Common myeloid progenitor, CD34-positive (primary cell): ENCODE data around the gene CTBS.
A peak's percentile ranks its signal among the peaks of the same experiment; 100 is the strongest.

Experiments used
- CTCF ChIA-PET: fragments of 350-600 bp; sonication (Branson Sonifier 250); formaldehyde crosslinking; loops from one replicate; lab custom pipeline; 2021; ENCODE audit warnings: antibody characterized with exemption; lab: Charles Lee
- POLR2A ChIA-PET: fragments of 350-600 bp; sonication (Branson Sonifier 250); formaldehyde crosslinking; loops from one replicate; lab custom pipeline; 2021; ENCODE audit warnings: antibody characterized with exemption; lab: Charles Lee
- DNase-seq, 3 donors: peaks; one replicate each; pipeline versions ENCODE4 v3.0.0 to v3.0.0-alpha.2; 2013
- H3K27ac ChIP-seq, 2 experiments: 1 replicate in 1 of 2; 2 replicates in 1 of 2; pipeline ENCODE4 v1.7.0; 2013; ENCODE audit warnings: inconsistent platforms in 2 of 2, low read length in 2 of 2, mild to moderate bottlenecking in 2 of 2, low read depth in 1 of 2, moderate library complexity in 1 of 2; ENCODE audit not compliant: severe bottlenecking in 2 of 2, insufficient read depth in 1 of 2, poor library complexity in 1 of 2
- H3K27me3 ChIP-seq, 5 experiments: replicated peaks in 2 of 5; 1 replicate in 3 of 5; 2 replicates in 2 of 5; pipeline versions ENCODE4 v1.6.1 to v1.7.0; 2013; ENCODE audit warnings: low read length in 4 of 5, mild to moderate bottlenecking in 2 of 5, moderate library complexity in 2 of 5, inconsistent platforms in 1 of 5; ENCODE audit not compliant: insufficient read depth in 5 of 5, control insufficient read depth in 4 of 5
- H3K36me3 ChIP-seq, 4 experiments: 1 replicate in 2 of 4; 2 replicates in 2 of 4; pipeline versions ENCODE4 v1.6.1 to v1.7.0; 2013; ENCODE audit warnings: low read length in 3 of 4, control low read depth in 1 of 4, mild to moderate bottlenecking in 1 of 4; ENCODE audit not compliant: control insufficient read depth in 4 of 4, insufficient read depth in 4 of 4
- H3K4me1 ChIP-seq, 4 experiments: 1 replicate in 3 of 4; 2 replicates in 1 of 4; pipeline versions ENCODE4 v1.6.1 to v1.7.1; 2013; ENCODE audit warnings: low read length in 3 of 4, mild to moderate bottlenecking in 3 of 4, control low read depth in 1 of 4, inconsistent platforms in 1 of 4, moderate library complexity in 1 of 4; ENCODE audit not compliant: control insufficient read depth in 4 of 4, insufficient read depth in 4 of 4; ENCODE audit errors: control extremely low read depth in 1 of 4
- H3K4me3 ChIP-seq, 7 experiments: 1 replicate in 4 of 7; 2 replicates in 3 of 7; pipeline versions ENCODE4 v1.5.1 to v1.7.0; 2013; ENCODE audit warnings: mild to moderate bottlenecking in 7 of 7, low read length in 6 of 7, moderate library complexity in 6 of 7, inconsistent platforms in 2 of 7, low read depth in 2 of 7, control low read depth in 1 of 7; ENCODE audit not compliant: insufficient read depth in 4 of 7, control insufficient read depth in 1 of 7; ENCODE audit errors: extremely low read depth in 1 of 7
- H3K9me3 ChIP-seq, 5 experiments: 1 replicate in 4 of 5; 2 replicates in 1 of 5; pipeline versions ENCODE4 v1.6.1 to v1.7.1; 2013; ENCODE audit warnings: low read length in 4 of 5, mild to moderate bottlenecking in 2 of 5, inconsistent platforms in 1 of 5, low read depth in 1 of 5, moderate library complexity in 1 of 5; ENCODE audit not compliant: control insufficient read depth in 4 of 5, insufficient read depth in 2 of 5; ENCODE audit errors: control extremely low read depth in 1 of 5
- WGBS: methylation state at CpG from one replicate; pipeline ENCODE4 v1.1.5; 2013; ENCODE audit not compliant: insufficient coverage; 5-methylcytosine and 5-hydroxymethylcytosine counted together

CTBS gene

GRCh38 chr1:84504580-84505492 lies 69.4 kb downstream of the CTBS start:
- 3% methylated on average over 9 of the region's 17 CpGs for WGBS
- Histone ChIP-seq H3K27ac (peak overlapping the region; percentile 55 to 93), H3K4me1 (peaks cover 8 to 34% (median 23%) of the 10 kb centered on the region in 4 experiments), H3K27me3 (no peaks in the 10 kb centered on the region), H3K4me3 (peak overlapping the region in 6 of 7 experiments; percentile 84 to 98 (median 94)), H3K36me3 (peaks cover 5 to 18% (median 11%) of the 10 kb centered on the region in 4 experiments), H3K9me3 (peaks cover 0 to 6% (median 3%) of the 10 kb centered on the region in 5 experiments)
- peak in 2 of 3 donors; percentile 26 to 39 for DNase-seq
- ChIA-PET CTCF (interaction anchor here (0.9 to 4.1 kb wide), 5 partner anchors 10 to 63 kb away, joined by 3 to 21 read pairs (median 5); partner anchors contain the start of gene RPF1), POLR2A (interaction anchor here (1.4 kb wide), 1 partner anchor 361 kb away, joined by 5 read pairs; the partner anchor contains the start of gene PRKACB)

GRCh38 chr1:84502927-84503326 lies 71.3 kb downstream of the CTBS start:
- WGBS = 82% methylated on average over 5 of the region's 5 CpGs
- Histone ChIP-seq H3K27ac (no peak overlapping the region), H3K27me3 (no peaks in the 10 kb centered on the region), H3K4me3 (no peak overlapping the region), H3K9me3 (no peaks in the 10 kb centered on the region), H3K4me1 (peaks cover 7 to 33% (median 24%) of the 10 kb centered on the region in 4 experiments), H3K36me3 (peaks cover 12 to 32% (median 21%) of the 10 kb centered on the region in 4 experiments)
- ChIA-PET POLR2A (interaction anchor here (0.6 kb wide), 1 partner anchor 18 kb away, joined by 4 read pairs; no protein-coding TSS in a partner anchor), CTCF (interaction anchor here (1.0 to 4.1 kb wide), 3 partner anchors 13 to 40 kb away, joined by 4 to 21 read pairs (median 5); partner anchors contain the start of gene RPF1)
- DNase-seq = no peak
